Kidney (tissue), 14 donors: Measurements from ENCODE around the gene BAZ2A. TPM values are rescaled to one million over a fixed set of nuclear protein-coding genes. Genes with fewer than 3 reads are reported as not detected.

Experiments
- DNase-seq, 5 donors: peaks; one replicate each; pipeline ENCODE4 v3.0.0-alpha.2; 2013 to 2020
- FAIRE-seq: peaks from 2 replicates; lab custom pipeline; 2012; peaks lifted over from hg19 to GRCh38; lab: Jason Lieb, UNC
- H3K27ac ChIP-seq, 2 donors: one replicate each; pipeline ENCODE4 v1.7.0; 2013; ENCODE audit warnings: low read depth in 2 of 2, low read length in 2 of 2, inconsistent platforms in 1 of 2
- H3K27me3 ChIP-seq: one replicate; pipeline ENCODE4 v1.7.1; 2013; ENCODE audit warnings: low read length, inconsistent platforms; ENCODE audit not compliant: control insufficient read depth, insufficient read depth
- H3K36me3 ChIP-seq, 3 donors: one replicate each; pipeline versions ENCODE4 v1.7.0 to v1.7.1; 2013; ENCODE audit warnings: low read length in 3 of 3, control low read depth in 1 of 3, inconsistent platforms in 1 of 3; ENCODE audit not compliant: insufficient read depth in 3 of 3, control insufficient read depth in 2 of 3
- H3K4me1 ChIP-seq, 3 donors: one replicate each; pipeline versions ENCODE4 v1.7.0 to v1.7.1; 2013; ENCODE audit warnings: low read length in 3 of 3, inconsistent platforms in 1 of 3, low read depth in 1 of 3; ENCODE audit not compliant: control insufficient read depth in 2 of 3, insufficient read depth in 2 of 3
- H3K4me3 ChIP-seq, 3 donors: one replicate each; pipeline versions ENCODE4 v1.7.0 to v1.8.1; 2013; ENCODE audit warnings: low read length in 3 of 3, control low read depth in 1 of 3, inconsistent platforms in 1 of 3
- H3K9ac ChIP-seq, 3 donors: one replicate each; pipeline versions ENCODE4 v1.7.0 to v1.7.1; 2013; ENCODE audit warnings: low read length in 3 of 3, control low read depth in 1 of 3, inconsistent platforms in 1 of 3
- H3K9me3 ChIP-seq, 3 donors: one replicate each; pipeline versions ENCODE4 v1.7.0 to v1.7.1; 2013; ENCODE audit warnings: low read length in 3 of 3, control low read depth in 1 of 3, inconsistent platforms in 1 of 3; ENCODE audit not compliant: control insufficient read depth in 2 of 3, insufficient read depth in 1 of 3
- intact Hi-C: fragments of 100-400 bp; cut with DNase I; formaldehyde crosslinking; loops from one replicate; pipeline ENCODE4 v1.11.1; 2022
- polyA plus RNA-seq: library from polyadenylated mRNA; stranded (reverse); fragments of 350-450 nt; fragmentation: Illumina TruSeq; extraction: RNeasy Lipid Tissue Mini Kit (QIAGEN cat#74804); gene quantifications from one replicate; pipeline ENCODE4 v1.2.3, GENCODE V29; 2014; ENCODE audit warnings: low read depth, low replicate concordance; ENCODE audit not compliant: insufficient read depth
- total RNA-seq: library from RNA; stranded (reverse); fragmentation: NEBNext Ultra II Directional; extraction: Animal tissue kit (Norgen Biotek cat#: 25700); gene quantifications from one replicate; pipeline ENCODE4 v1.2.1, GENCODE V29; 2021
- TF ChIP-seq, protein P1 (sequence below): IDR thresholded peaks from 3 replicates; pipeline ENCODE4 v1.5.1; 2012; ENCODE audit warnings: mild to moderate bottlenecking, moderate library complexity, borderline replicate concordance; ENCODE audit not compliant: insufficient read depth; ENCODE audit errors: extremely low read depth
- donor health status: control.
- donor health status: control.
- donor health status: control.
- donor health status: control.
- donor health status: control.
- donor health status: DM: yes; HTN: yes; CAD: no.
- donor health status: Normal renal cell carcinoma (clear cell type).

BAZ2A gene
- total and polyA plus RNA-seq, 2 donors from 2014 or later, result 10.5 to 98.6 TPM

DNA sequence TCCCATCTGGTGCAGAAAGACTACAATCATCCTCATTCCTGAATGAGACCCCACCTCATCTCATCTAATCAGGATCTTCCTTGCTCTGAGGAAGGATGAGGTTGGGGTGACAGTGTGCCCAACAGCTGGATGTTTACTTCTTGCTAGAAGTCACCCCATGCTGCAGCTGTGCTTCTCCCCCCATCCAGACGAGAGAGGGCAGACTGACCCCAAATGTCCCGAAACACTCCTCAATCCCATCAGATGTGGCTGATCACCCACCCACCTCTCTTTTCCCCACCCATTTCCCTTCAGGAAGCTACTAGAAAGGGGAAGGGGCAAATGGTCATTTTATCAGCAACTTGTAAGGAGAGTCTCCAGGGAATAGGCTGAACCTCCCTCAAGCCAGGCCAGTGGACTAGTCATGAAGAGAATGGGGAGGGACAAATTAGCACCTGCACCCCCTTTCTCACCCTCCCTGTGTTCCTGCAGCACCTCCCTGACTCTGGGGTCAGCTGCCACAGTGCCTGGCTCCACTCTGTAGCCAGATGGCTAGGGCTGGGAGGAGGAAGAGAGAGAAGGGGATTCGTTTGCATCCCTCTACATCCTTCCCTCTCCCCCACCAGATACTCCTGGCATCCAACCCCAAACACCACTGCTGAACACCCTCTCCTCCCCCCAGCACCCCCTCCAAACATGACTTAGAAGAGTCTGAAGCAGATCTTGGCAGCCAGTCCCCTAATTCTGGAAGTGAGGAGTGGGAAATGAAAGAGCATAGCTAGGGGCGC, 2.8 kb upstream of the BAZ2A start:
- peaks cover 0 to 49% (median 26%) of the 10 kb centered on the region in 3 donors for H3K4me1 ChIP-seq
- peak overlapping the region in 2 of 3 donors; percentile 44 to 66 for H3K9ac ChIP-seq
- H3K27me3 ChIP-seq, result no peaks in the 10 kb centered on the region
- peak overlapping the region in 2 of 3 donors; percentile 18 to 53 for H3K4me3 ChIP-seq
- TF ChIP-seq, protein P1, sequence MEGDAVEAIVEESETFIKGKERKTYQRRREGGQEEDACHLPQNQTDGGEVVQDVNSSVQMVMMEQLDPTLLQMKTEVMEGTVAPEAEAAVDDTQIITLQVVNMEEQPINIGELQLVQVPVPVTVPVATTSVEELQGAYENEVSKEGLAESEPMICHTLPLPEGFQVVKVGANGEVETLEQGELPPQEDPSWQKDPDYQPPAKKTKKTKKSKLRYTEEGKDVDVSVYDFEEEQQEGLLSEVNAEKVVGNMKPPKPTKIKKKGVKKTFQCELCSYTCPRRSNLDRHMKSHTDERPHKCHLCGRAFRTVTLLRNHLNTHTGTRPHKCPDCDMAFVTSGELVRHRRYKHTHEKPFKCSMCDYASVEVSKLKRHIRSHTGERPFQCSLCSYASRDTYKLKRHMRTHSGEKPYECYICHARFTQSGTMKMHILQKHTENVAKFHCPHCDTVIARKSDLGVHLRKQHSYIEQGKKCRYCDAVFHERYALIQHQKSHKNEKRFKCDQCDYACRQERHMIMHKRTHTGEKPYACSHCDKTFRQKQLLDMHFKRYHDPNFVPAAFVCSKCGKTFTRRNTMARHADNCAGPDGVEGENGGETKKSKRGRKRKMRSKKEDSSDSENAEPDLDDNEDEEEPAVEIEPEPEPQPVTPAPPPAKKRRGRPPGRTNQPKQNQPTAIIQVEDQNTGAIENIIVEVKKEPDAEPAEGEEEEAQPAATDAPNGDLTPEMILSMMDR, result no peak
- intact Hi-C loops, result no loop called here
- DNase-seq (peak in 2 of 5 donors; percentile 7 to 49), FAIRE-seq (no peak)
- H3K27ac ChIP-seq, result peak overlapping the region; percentile 68 to 75
- H3K9me3 ChIP-seq, result no peaks in the 10 kb centered on the region
- peaks cover 1 to 5% (median 3%) of the 10 kb centered on the region in 3 donors for H3K36me3 ChIP-seq

- Histone ChIP-seq H3K9ac (peak overlapping the region in 2 of 3 donors; percentile 44 to 66), H3K4me1 (peaks cover 0 to 44% (median 23%) of the 10 kb centered on the region in 3 donors), H3K36me3 (no peaks in the 10 kb centered on the region), H3K4me3 (peak overlapping the region in 2 of 3 donors; percentile 18 to 53), H3K9me3 (no peaks in the 10 kb centered on the region), H3K27ac (peak overlapping the region; percentile 68 to 75), H3K27me3 (no peaks in the 10 kb centered on the region)
- TF ChIP-seq, protein P1, result no peak
- FAIRE-seq (no peak), DNase-seq (peak; percentile 69 to 91 (median 81))
- intact Hi-C loops, result no loop called here
Observed at GRCh38 chr12:56631790-56632700, 1.9 kb upstream of the BAZ2A start.

DNA sequence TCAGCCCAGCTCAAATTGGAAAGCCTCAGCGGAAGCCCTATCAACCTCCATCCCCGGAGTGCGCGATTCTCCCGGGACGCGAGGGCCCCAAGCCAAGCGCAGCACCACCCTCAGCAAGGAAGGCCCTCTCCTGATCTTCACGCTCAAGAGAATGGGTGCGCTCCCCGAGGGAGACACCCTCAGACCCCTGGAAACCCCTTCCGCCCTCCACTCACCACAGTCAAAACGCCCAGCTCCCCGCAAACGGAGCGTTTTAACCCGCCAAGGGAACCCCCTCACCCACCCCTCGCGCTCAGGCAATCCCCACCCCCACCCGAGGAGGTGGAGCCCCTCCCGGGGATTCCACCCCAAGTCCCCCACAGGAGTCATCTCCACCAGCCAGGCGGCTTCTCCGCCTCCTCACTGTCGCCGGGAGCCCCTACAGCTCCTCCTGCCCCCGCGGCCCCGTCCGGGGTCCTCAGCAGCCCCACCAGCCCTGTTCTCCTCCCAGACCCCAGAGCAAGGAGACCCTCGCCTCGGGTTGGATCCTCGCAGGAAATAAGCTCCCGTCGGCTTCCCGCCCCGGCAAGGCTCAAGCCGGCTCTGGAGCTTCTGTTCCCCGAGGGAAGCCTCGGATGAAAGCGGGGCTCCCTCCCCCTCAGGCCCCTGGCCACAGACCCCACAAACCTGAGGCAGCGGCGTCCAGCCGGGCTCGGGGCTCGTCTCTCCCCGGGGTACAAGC, 507 bp downstream of the BAZ2A start:
- Histone ChIP-seq H3K4me1 (peaks cover 0 to 36% (median 26%) of the 10 kb centered on the region in 3 donors), H3K9ac (peak overlapping the region; percentile 92 to 96 (median 93)), H3K27me3 (no peaks in the 10 kb centered on the region), H3K4me3 (peak overlapping the region; percentile 75 to 97 (median 94)), H3K9me3 (no peaks in the 10 kb centered on the region), H3K27ac (peak overlapping the region; percentile 90 to 93), H3K36me3 (peaks cover 0 to 5% (median 0%) of the 10 kb centered on the region in 3 donors)
- FAIRE-seq, result no peak
- TF ChIP-seq, protein P1, result no peak
- intact Hi-C loops, result no loop called here
- peak in 2 of 5 donors; percentile 36 to 43 for DNase-seq
